Measurements from ENCODE around the gene APH1A. TPM values are rescaled to one million over a fixed set of nuclear protein-coding genes. Genes with fewer than 3 reads are reported as not detected.

APH1A gene
- total RNA-seq, 6 experiments from 2014 or later: 61.2 to 92.0 (median 81.1) TPM

GRCh38 chr1:150280138-150280707 lies 11.4 kb upstream of the APH1A start:
- WGBS (ENCODE audit: insufficient coverage, low coverage, low lambda C conversion rate, missing lambda C conversion rate): 38% methylated on average over 6 of the region's 6 CpGs
- TF ChIP-seq POLR2A (IDR thresholded peaks at IDR 0.05): peak; percentile 62
- TF ChIP-seq, protein P1, sequence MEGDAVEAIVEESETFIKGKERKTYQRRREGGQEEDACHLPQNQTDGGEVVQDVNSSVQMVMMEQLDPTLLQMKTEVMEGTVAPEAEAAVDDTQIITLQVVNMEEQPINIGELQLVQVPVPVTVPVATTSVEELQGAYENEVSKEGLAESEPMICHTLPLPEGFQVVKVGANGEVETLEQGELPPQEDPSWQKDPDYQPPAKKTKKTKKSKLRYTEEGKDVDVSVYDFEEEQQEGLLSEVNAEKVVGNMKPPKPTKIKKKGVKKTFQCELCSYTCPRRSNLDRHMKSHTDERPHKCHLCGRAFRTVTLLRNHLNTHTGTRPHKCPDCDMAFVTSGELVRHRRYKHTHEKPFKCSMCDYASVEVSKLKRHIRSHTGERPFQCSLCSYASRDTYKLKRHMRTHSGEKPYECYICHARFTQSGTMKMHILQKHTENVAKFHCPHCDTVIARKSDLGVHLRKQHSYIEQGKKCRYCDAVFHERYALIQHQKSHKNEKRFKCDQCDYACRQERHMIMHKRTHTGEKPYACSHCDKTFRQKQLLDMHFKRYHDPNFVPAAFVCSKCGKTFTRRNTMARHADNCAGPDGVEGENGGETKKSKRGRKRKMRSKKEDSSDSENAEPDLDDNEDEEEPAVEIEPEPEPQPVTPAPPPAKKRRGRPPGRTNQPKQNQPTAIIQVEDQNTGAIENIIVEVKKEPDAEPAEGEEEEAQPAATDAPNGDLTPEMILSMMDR (IDR thresholded peaks at IDR 0.05): peak in 1 of 4 donors; percentile 17
- DNase-seq (peak; percentile 65 to 91 (median 84)), ATAC-seq (peak; percentile 12 to 62 (median 38))
- Histone ChIP-seq H3K4me3 (peak overlapping the region in 2 of 3 donors; percentile 62), H3K4me1 (peaks cover 0 to 43% (median 13%) of the 10 kb centered on the region in 4 donors), H3K27ac (peak overlapping the region in 2 of 3 donors; percentile 85 to 86), H3K36me3 (no peaks in the 10 kb centered on the region), H3K27me3 (no peaks in the 10 kb centered on the region), H3K9me3 (no peaks in the 10 kb centered on the region)
- intact Hi-C loops (cut with DNase I): no loop called here

DNA sequence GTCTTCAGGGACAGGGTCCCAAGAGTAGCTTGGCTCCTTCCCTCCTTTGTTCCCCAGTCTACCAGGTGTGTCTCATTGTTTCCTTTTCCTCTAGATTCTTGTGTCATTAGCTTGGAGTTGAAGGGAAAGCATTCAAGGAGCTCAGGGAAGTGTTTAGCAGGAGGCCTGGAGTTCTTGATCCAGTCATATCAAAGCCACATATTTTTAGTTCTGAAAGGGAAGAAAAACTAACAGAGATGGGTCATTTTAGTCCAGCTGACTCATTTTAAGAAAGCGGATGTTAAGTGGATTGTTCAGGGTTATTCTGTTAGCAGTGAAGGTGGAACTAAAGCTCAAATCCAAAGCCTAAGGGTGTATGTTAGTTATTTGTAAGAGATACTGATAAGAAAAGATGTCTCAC lies 4.5 kb upstream of the APH1A start:
- DNase-seq: no peak
- Histone ChIP-seq H3K9me3 (no peaks in the 10 kb centered on the region), H3K4me1 (peaks cover 0 to 9% (median 4%) of the 10 kb centered on the region in 4 donors), H3K27me3 (no peaks in the 10 kb centered on the region), H3K4me3 (no peak overlapping the region), H3K27ac (no peak overlapping the region), H3K36me3 (no peaks in the 10 kb centered on the region)
- TF ChIP-seq POLR2A (IDR thresholded peaks at IDR 0.05): no peak
- ATAC-seq: no peak
- 67% methylated on average over 1 of the region's 1 CpG for WGBS (ENCODE audit: insufficient coverage, low coverage, low lambda C conversion rate, missing lambda C conversion rate)
- intact Hi-C loops (cut with DNase I): no loop called here

DNA sequence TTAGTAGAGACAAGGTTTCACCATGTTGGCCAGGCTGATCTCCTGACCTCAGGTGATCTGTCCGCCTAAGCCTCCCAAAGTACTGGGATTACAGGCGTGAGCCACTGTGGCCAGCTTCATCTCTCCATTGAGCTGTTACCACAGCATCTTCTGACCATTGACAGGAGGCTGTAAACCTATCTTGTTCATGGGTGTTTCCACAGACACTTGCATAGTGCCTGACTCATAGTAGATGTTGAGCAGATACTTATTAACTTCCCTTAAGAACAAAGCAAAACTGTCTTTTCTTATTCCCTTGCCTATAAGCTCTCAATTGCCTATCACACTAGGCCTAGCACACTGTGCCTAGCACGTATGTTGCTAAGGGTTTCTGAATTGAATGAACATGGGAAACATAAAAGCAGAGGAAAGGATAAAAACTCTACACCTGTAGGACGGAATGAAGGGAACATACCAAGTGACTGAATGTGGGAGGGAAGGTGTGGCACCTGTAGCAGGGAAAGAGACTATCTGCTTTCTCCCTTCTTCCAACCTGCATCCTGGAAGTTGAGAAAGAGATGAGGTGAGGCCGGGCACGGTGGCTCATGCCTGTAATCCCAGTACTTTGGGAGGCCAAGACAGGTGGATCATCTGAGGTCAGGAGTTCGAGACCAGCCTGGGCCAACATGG lies 2.6 kb upstream of the APH1A start:
- H3K4me1 ChIP-seq: peaks cover 0 to 12% (median 4%) of the 10 kb centered on the region in 4 donors
- 95% methylated on average over 4 of the region's 7 CpGs for WGBS (ENCODE audit: insufficient coverage, low coverage, low lambda C conversion rate, missing lambda C conversion rate)
- H3K4me3 ChIP-seq: no peak overlapping the region
- no peak for ATAC-seq
- TF ChIP-seq POLR2A (IDR thresholded peaks at IDR 0.05): no peak
- TF ChIP-seq, protein P1 (IDR thresholded peaks at IDR 0.05): no peak
- peaks cover 0 to 8% (median 3%) of the 10 kb centered on the region in 4 donors for H3K36me3 ChIP-seq
- no peaks in the 10 kb centered on the region for H3K27me3 ChIP-seq
- DNase-seq: no peak
- H3K9me3 ChIP-seq: no peaks in the 10 kb centered on the region
- intact Hi-C loops (cut with DNase I): no loop called here
- H3K27ac ChIP-seq: no peak overlapping the region

DNA sequence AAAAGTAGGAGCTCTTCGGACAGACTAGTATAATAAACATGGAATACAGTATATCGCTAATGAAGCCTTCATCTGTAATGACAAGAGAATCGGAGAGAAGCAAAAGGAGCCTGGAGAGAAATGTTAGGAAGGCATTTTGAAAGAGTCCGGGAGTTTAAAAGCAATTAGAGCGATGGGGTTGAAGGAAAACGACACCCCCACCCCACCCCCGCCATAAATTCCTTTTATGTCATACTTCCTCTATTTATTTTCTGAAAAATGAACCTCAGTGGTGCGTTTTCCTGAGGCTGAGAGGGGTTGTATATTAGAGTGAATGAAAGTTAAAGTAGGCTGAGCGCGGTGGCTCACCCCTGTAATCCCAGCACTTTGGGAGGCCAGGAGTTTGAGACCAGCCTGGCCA lies 635 bp upstream of the APH1A start:
- DNase-seq (no peak), ATAC-seq (no peak)
- TF ChIP-seq, protein P1 (IDR thresholded peaks at IDR 0.05): no peak
- TF ChIP-seq POLR2A (IDR thresholded peaks at IDR 0.05): no peak
- intact Hi-C loops (cut with DNase I): no loop called here
- peaks cover 0 to 28% (median 8%) of the 10 kb centered on the region in 4 donors for H3K36me3 ChIP-seq
- no peaks in the 10 kb centered on the region for H3K9me3 ChIP-seq
- no peaks in the 10 kb centered on the region for H3K27me3 ChIP-seq
- H3K27ac ChIP-seq: peak overlapping the region; percentile 90 to 95 (median 91)
- peak overlapping the region; percentile 80 to 87 (median 83) for H3K4me3 ChIP-seq
- 26% methylated on average over 10 of the region's 10 CpGs for WGBS (ENCODE audit: insufficient coverage, low coverage, low lambda C conversion rate, missing lambda C conversion rate)
- H3K4me1 ChIP-seq: peaks cover 0 to 12% (median 4%) of the 10 kb centered on the region in 4 donors

- Histone ChIP-seq H3K4me1 (peaks cover 0 to 12% (median 4%) of the 10 kb centered on the region in 4 donors), H3K9me3 (no peaks in the 10 kb centered on the region), H3K27ac (peak overlapping the region; percentile 90 to 95 (median 91)), H3K27me3 (no peaks in the 10 kb centered on the region), H3K36me3 (peaks cover 0 to 31% (median 8%) of the 10 kb centered on the region in 4 donors), H3K4me3 (peak overlapping the region; percentile 80 to 87 (median 83))
- DNase-seq (peak; percentile 50 to 66 (median 57)), ATAC-seq (peak; percentile 45 to 57 (median 54))
- intact Hi-C loops (cut with DNase I): no loop called here
- TF ChIP-seq, protein P1 (IDR thresholded peaks at IDR 0.05): no peak
- WGBS (ENCODE audit: insufficient coverage, low coverage, low lambda C conversion rate, missing lambda C conversion rate): 2% methylated on average over 17 of the region's 21 CpGs
These were observed 494 bp downstream of the APH1A start for GRCh38 chr1:150268340-150268704.
